ENCODE data around the gene PRR5L.
"Not testable (repeated sequence)": the region's sequence is repeated elsewhere in the genome, so short reads cannot be mapped to it uniquely, and the experiment has no call there.

The PRR5L gene

GRCh38 chr11:36501236-36501635 lies 205.1 kb downstream of the PRR5L start:
- Mint-ChIP-seq H3K36me3 (peaks cover 9% of the 10 kb centered on the region), H3K9me3 (no peaks in the 10 kb centered on the region), H3K27ac (peak overlapping the region; percentile 53), H3K4me3 (no peak overlapping the region), H3K4me1 (peaks cover 66% of the 10 kb centered on the region), H3K27me3 (no peaks in the 10 kb centered on the region)

GRCh38 chr11:36507824-36508489 lies 211.9 kb downstream of the PRR5L start:
- H3K27me3 Mint-ChIP-seq: no peaks in the 10 kb centered on the region
- peak overlapping the region; percentile 99 for H3K4me3 Mint-ChIP-seq
- H3K27ac Mint-ChIP-seq: peak overlapping the region; percentile 42
- H3K9me3 Mint-ChIP-seq: no peaks in the 10 kb centered on the region
- peaks cover 2% of the 10 kb centered on the region for H3K36me3 Mint-ChIP-seq
- H3K4me1 Mint-ChIP-seq: peaks cover 51% of the 10 kb centered on the region

- H3K27ac Mint-ChIP-seq: peak overlapping the region; percentile 97
- H3K36me3 Mint-ChIP-seq: peaks cover 2% of the 10 kb centered on the region
- H3K9me3 Mint-ChIP-seq: no peaks in the 10 kb centered on the region
- H3K27me3 Mint-ChIP-seq: peaks cover 3% of the 10 kb centered on the region
- peaks cover 46% of the 10 kb centered on the region for H3K4me1 Mint-ChIP-seq
- peak overlapping the region; percentile 99 for H3K4me3 Mint-ChIP-seq
These were observed 212.7 kb downstream of the PRR5L start for GRCh38 chr11:36508743-36509142.

GRCh38 chr11:36509201-36509639 lies 213.1 kb downstream of the PRR5L start:
- Mint-ChIP-seq H3K36me3 (peaks cover 2% of the 10 kb centered on the region), H3K27ac (peak overlapping the region; percentile 97), H3K27me3 (peaks cover 3% of the 10 kb centered on the region), H3K4me3 (peak overlapping the region; percentile 99), H3K4me1 (peaks cover 44% of the 10 kb centered on the region), H3K9me3 (no peaks in the 10 kb centered on the region)

GRCh38 chr11:36509694-36510593 lies 213.9 kb downstream of the PRR5L start, which contains the start of gene TRAF6:
TRAF6 (minus strand) TSS chr11:36510272; CDS start chr11:36501515, 8,757 bp downstream.
- peak within 1 kb of the TSS; percentile 97 for H3K27ac Mint-ChIP-seq
- peaks cover 37% of the 10 kb centered on the region for H3K4me1 Mint-ChIP-seq
- H3K36me3 Mint-ChIP-seq: peaks cover 2% of the 10 kb centered on the region
- no peaks in the 10 kb centered on the region for H3K9me3 Mint-ChIP-seq
- H3K4me3 Mint-ChIP-seq: peak within 1 kb of the TSS; percentile 99
- peaks cover 3% of the 10 kb centered on the region for H3K27me3 Mint-ChIP-seq

GRCh38 chr11:36510594-36510942 lies 214.5 kb downstream of the PRR5L start:
- no peaks in the 10 kb centered on the region for H3K36me3 Mint-ChIP-seq

GRCh38 chr11:36511062-36511461 lies 215.0 kb downstream of the PRR5L start:
- not testable (repeated sequence) for H3K27me3 Mint-ChIP-seq, H3K36me3 Mint-ChIP-seq, H3K9me3 Mint-ChIP-seq
- Mint-ChIP-seq H3K4me1 (peaks cover 26% of the 10 kb centered on the region), H3K4me3 (peak overlapping the region; percentile 99), H3K27ac (peak overlapping the region; percentile 83)

More at GRCh38 chr11:36510594-36510942, 214.5 kb downstream of the PRR5L start:
- Mint-ChIP-seq H3K9me3 (no peaks in the 10 kb centered on the region), H3K4me3 (peak overlapping the region; percentile 99), H3K27me3 (peaks cover 5% of the 10 kb centered on the region), H3K27ac (peak overlapping the region; percentile 83), H3K4me1 (peaks cover 30% of the 10 kb centered on the region)

GRCh38 chr11:36512016-36512415 lies 215.9 kb downstream of the PRR5L start:
- no peak overlapping the region for H3K4me3 Mint-ChIP-seq
- H3K9me3 Mint-ChIP-seq: no peaks in the 10 kb centered on the region
- peaks cover 7% of the 10 kb centered on the region for H3K27me3 Mint-ChIP-seq
- H3K27ac Mint-ChIP-seq: no peak overlapping the region
- peaks cover 20% of the 10 kb centered on the region for H3K4me1 Mint-ChIP-seq
- H3K36me3 Mint-ChIP-seq: no peaks in the 10 kb centered on the region

GRCh38 chr11:36513965-36514364 lies 217.9 kb downstream of the PRR5L start:
- Mint-ChIP-seq H3K27me3 (peaks cover 10% of the 10 kb centered on the region), H3K27ac (no peak overlapping the region), H3K9me3 (no peaks in the 10 kb centered on the region), H3K4me1 (peaks cover 10% of the 10 kb centered on the region), H3K36me3 (no peaks in the 10 kb centered on the region), H3K4me3 (no peak overlapping the region)
